OCI-LY7 (cell line): Measurements from ENCODE around the gene TMEM52B. TPM values are rescaled to one million over a fixed set of nuclear protein-coding genes. Genes with fewer than 3 reads are reported as not detected.

Experiments used
- BruUV-seq: library from RNA; stranded (reverse); fragments of 400-500 nt; replicated peaks from 2 replicates; lab custom pipeline; 2021; lab: Mats Ljungman, UMichigan
- CTCF ChIA-PET: fragments of 300-600 bp; sonication (Branson Sonifier 250); formaldehyde crosslinking; loops from one replicate; lab custom pipeline; 2022; ENCODE audit warnings: antibody characterized with exemption; ENCODE audit not compliant: unreplicated experiment; lab: Charles Lee
- POLR2A ChIA-PET: fragments of 300-600 bp; sonication (Branson Sonifier 250); formaldehyde crosslinking; loops from one replicate; lab custom pipeline; 2022; ENCODE audit warnings: antibody characterized with exemption; lab: Charles Lee
- DNase-seq: peaks from one replicate; pipeline ENCODE4 v3.0.0-alpha.2; 2015; ENCODE audit warnings: low spot score
- H2AFZ ChIP-seq: fragments of 200-600 bp; sonication (generic), shearing (Covaris generic); 2 replicates; pipeline ENCODE4 v1.6.1; 2014; ENCODE audit warnings: mild to moderate bottlenecking, antibody characterized with exemption, low read length, moderate library complexity
- H3K27ac ChIP-seq: fragments of 200-600 bp; sonication (generic); 2 replicates; pipeline ENCODE4 v1.5.1; 2014; ENCODE audit warnings: mixed run types, low read depth, mild to moderate bottlenecking, moderate library complexity, low read length, inconsistent platforms; ENCODE audit not compliant: poor library complexity, severe bottlenecking
- H3K36me3 ChIP-seq: fragments of 200-600 bp; sonication (generic); 2 replicates; pipeline ENCODE4 v1.6.1; 2014; ENCODE audit warnings: mild to moderate bottlenecking, antibody characterized with exemption, low read length, moderate library complexity, mixed read lengths; ENCODE audit not compliant: insufficient read depth
- H3K4me1 ChIP-seq: fragments of 200-600 bp; sonication (generic); 2 replicates; pipeline ENCODE4 v1.5.1; 2014; ENCODE audit warnings: mild to moderate bottlenecking, low read length; ENCODE audit not compliant: insufficient read depth, poor library complexity, severe bottlenecking
- H3K4me2 ChIP-seq: fragments of 200-600 bp; sonication (generic); 2 replicates; pipeline ENCODE4 v1.6.1; 2014; ENCODE audit warnings: mild to moderate bottlenecking, low read length
- H3K4me3 ChIP-seq: fragments of 200-600 bp; sonication (generic); 2 replicates; pipeline ENCODE4 v1.5.1; 2014; ENCODE audit warnings: mild to moderate bottlenecking, low read depth, low read length; ENCODE audit not compliant: poor library complexity, severe bottlenecking
- H3K79me2 ChIP-seq: fragments of 200-600 bp; sonication (generic); 2 replicates; pipeline ENCODE4 v1.6.1; 2016; ENCODE audit warnings: low read depth, mild to moderate bottlenecking, low read length, moderate library complexity, mixed read lengths; ENCODE audit not compliant: insufficient read depth
- H3K9me2 ChIP-seq: fragments of 200-600 bp; sonication (generic); 2 replicates; pipeline ENCODE4 v1.6.1; 2016; ENCODE audit warnings: mild to moderate bottlenecking, low read length, mixed read lengths; ENCODE audit not compliant: insufficient read depth
- H3K9me3 ChIP-seq: fragments of 200-600 bp; sonication (generic); 2 replicates; pipeline ENCODE4 v1.6.1; 2014; ENCODE audit warnings: mild to moderate bottlenecking, mixed run types, low read length, mixed read lengths
- H4K20me1 ChIP-seq: fragments of 200-600 bp; sonication (generic); 2 replicates; pipeline ENCODE4 v1.6.1; 2014; ENCODE audit warnings: mild to moderate bottlenecking, antibody characterized with exemption, low read length, moderate library complexity, mixed read lengths; ENCODE audit not compliant: insufficient read depth
- CTCF ChIP-seq: fragments of 200-600 bp; sonication (generic); conservative IDR thresholded peaks from 2 replicates; pipeline ENCODE4 v1.5.1; 2014; ENCODE audit warnings: mild to moderate bottlenecking, antibody characterized with exemption, low read length, moderate library complexity, mixed read lengths
- EZH2phosphoT487 ChIP-seq: fragments of 200-600 bp; sonication (generic); IDR thresholded peaks from 2 replicates; pipeline ENCODE4 v1.6.1; 2018; ENCODE audit warnings: low read depth, borderline replicate concordance, mild to moderate bottlenecking, mixed run types, antibody characterized with exemption, low read length, moderate library complexity, mixed read lengths
- intact Hi-C: fragments of 100-400 bp; cut with micrococcal nuclease; formaldehyde crosslinking; loops from one replicate; pipeline ENCODE4 v1.10.0; 2022; ENCODE audit not compliant: unreplicated experiment
- total RNA-seq, 2 experiments: library from RNA; depleted of rRNA in 1 of 2; stranded (reverse); fragments of >200 nt in 1 of 2; shearing (Covaris generic) in 1 of 2; gene quantifications; 2 replicates each; pipeline ENCODE4 v1.2.3, GENCODE V29; 2014 to 2022

TMEM52B gene
- total RNA-seq, 2 experiments from 2014 or later: 0.21 TPM; not detected in 1

GRCh38 chr12:10214136-10214894, 35.5 kb downstream of the TMEM52B start:
- TF ChIP-seq EZH2phosphoT487 (no peak), CTCF (0 out of 2 replicates have a peak, but pooled peaks have one; percentile 14)
- Histone ChIP-seq H3K36me3 (peaks cover 46% of the 10 kb centered on the region), H3K4me3 (peak overlapping the region; percentile 98), H4K20me1 (no peaks in the 10 kb centered on the region), H3K4me1 (peaks cover 17% of the 10 kb centered on the region), H3K9me3 (no peaks in the 10 kb centered on the region), H3K79me2 (peaks cover 50% of the 10 kb centered on the region), H3K4me2 (peak overlapping the region; percentile 78), H3K9me2 (no peaks in the 10 kb centered on the region), H3K27ac (peak overlapping the region; percentile 86), H2AFZ (peak overlapping the region; percentile 68; the same call in 1 of the 2 replicates)
- DNase-seq: no peak
- CTCF ChIA-PET: interaction anchor here (0.6 to 1.3 kb wide), 4 partner anchors 8 to 61 kb away, joined by 3 to 4 read pairs (median 3); no protein-coding TSS in a partner anchor
- intact Hi-C loops: loop anchor here (1.0 to 5.0 kb wide), 2 partner anchors 13 to 1808 kb away; no protein-coding TSS in a partner anchor
- TSS peak; percentile 77 for BruUV-seq
- POLR2A ChIA-PET: interaction anchor here (0.7 to 5.9 kb wide), 10 partner anchors 9 to 187 kb away, joined by 3 to 59 read pairs (median 5); no protein-coding TSS in a partner anchor

- Histone ChIP-seq H3K36me3 (peaks cover 51% of the 10 kb centered on the region), H3K4me1 (peaks cover 17% of the 10 kb centered on the region), H3K9me3 (no peaks in the 10 kb centered on the region), H3K4me3 (peak overlapping the region; percentile 98), H3K4me2 (peak overlapping the region; percentile 78), H4K20me1 (no peaks in the 10 kb centered on the region), H2AFZ (no peak overlapping the region), H3K9me2 (no peaks in the 10 kb centered on the region), H3K79me2 (peaks cover 50% of the 10 kb centered on the region), H3K27ac (peak overlapping the region; percentile 86)
- intact Hi-C loops: loop anchor here (1.0 to 5.0 kb wide), 2 partner anchors 12 to 1807 kb away; no protein-coding TSS in a partner anchor
- no peak for DNase-seq
- ChIA-PET CTCF (interaction anchor here (0.8 to 1.3 kb wide), 2 partner anchors 45 to 62 kb away, joined by 3 to 4 read pairs; no protein-coding TSS in a partner anchor), POLR2A (interaction anchor here (1.2 to 5.9 kb wide), 6 partner anchors 11 to 61 kb away, joined by 3 to 59 read pairs (median 8); no protein-coding TSS in a partner anchor)
- no TSS peak for BruUV-seq
- TF ChIP-seq CTCF (no peak), EZH2phosphoT487 (no peak)
Observed at GRCh38 chr12:10214895-10215267, 36.0 kb downstream of the TMEM52B start.
